ENCODE measurements around the gene ABCD4.
"Not testable (repeated sequence)": the region's sequence is repeated elsewhere in the genome, so short reads cannot be mapped to it uniquely, and the experiment has no call there.

The ABCD4 gene

GRCh38 chr14:74275241-74275841 is 27.4 kb downstream of the ABCD4 start:
- in situ Hi-C loops (cut with MboI; ENCODE audit: low pct_unique_long_range_greater_than_20kb, low sequenced_read_pairs, unreplicated experiment), result no loop called here
- TF ChIP-seq, protein P1, sequence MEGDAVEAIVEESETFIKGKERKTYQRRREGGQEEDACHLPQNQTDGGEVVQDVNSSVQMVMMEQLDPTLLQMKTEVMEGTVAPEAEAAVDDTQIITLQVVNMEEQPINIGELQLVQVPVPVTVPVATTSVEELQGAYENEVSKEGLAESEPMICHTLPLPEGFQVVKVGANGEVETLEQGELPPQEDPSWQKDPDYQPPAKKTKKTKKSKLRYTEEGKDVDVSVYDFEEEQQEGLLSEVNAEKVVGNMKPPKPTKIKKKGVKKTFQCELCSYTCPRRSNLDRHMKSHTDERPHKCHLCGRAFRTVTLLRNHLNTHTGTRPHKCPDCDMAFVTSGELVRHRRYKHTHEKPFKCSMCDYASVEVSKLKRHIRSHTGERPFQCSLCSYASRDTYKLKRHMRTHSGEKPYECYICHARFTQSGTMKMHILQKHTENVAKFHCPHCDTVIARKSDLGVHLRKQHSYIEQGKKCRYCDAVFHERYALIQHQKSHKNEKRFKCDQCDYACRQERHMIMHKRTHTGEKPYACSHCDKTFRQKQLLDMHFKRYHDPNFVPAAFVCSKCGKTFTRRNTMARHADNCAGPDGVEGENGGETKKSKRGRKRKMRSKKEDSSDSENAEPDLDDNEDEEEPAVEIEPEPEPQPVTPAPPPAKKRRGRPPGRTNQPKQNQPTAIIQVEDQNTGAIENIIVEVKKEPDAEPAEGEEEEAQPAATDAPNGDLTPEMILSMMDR (IDR thresholded peaks at IDR 0.05; ENCODE audit: extremely low read depth, insufficient read depth, missing control alignments), result no peak
- DNase-seq (ENCODE audit: low spot score), result no peak

DNA sequence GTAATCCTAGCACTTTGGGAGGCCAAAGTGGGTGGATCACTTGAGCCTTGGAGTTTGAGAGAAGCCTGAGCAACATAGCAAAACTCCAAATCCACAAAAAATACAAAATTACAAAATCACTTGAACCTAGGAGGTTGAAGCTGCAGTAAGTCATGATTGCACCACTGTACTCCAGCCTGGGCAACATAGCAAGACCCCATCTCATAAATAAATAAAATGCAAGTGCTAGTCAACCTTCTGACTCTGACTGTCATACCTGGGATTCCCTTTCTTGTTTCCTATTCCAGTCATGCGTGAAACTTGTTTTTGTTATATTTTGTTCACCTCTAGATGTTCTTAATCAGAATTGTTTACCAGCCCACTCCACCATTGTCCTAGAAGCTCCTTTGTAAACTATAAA is 31.4 kb downstream of the ABCD4 start:
- DNase-seq (ENCODE audit: low spot score), result no peak
- in situ Hi-C loops (cut with MboI; ENCODE audit: low pct_unique_long_range_greater_than_20kb, low sequenced_read_pairs, unreplicated experiment), result no loop called here
- TF ChIP-seq, protein P1 (IDR thresholded peaks at IDR 0.05; ENCODE audit: extremely low read depth, insufficient read depth, missing control alignments), result no peak

DNA sequence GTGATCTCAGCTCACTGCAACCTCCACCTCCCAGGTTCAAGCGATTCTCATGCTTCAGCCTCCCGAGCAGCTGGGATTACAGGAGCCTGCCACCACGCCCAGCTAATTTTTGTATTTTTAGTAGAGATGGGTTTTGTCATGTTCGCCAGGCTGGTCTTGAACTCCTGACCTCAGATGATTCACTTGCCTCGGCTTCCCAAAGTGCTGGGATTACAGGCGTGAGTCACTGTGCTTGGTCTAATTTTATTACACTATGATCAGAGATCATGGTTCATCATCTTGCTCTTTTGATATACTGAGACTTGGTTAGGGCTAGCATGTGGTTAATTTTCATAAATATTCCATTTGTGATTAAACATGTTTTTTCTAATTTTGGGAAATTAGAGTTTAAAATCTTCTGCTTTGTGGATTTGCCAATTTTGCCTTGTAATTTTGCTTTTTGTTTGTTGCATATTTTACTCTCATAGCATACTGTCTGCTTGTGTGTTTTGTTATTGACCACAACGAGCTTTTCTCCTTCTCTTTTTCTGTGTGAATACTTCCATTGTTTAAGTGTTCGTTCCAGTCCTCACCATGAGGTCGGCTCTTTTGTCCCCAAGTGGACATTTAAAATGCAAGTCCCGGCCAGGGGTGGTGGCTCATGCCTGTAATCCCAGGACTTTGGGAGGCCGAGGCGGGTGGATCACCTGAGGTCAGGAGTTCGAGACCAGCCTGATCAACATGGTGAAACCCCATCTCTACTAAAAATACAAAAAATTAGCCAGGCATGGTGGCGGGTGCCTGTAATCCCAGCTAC is 32.2 kb downstream of the ABCD4 start:
- in situ Hi-C loops (cut with MboI; ENCODE audit: low pct_unique_long_range_greater_than_20kb, low sequenced_read_pairs, unreplicated experiment); DNase-seq (ENCODE audit: low spot score): not testable (repeated sequence)

DNA sequence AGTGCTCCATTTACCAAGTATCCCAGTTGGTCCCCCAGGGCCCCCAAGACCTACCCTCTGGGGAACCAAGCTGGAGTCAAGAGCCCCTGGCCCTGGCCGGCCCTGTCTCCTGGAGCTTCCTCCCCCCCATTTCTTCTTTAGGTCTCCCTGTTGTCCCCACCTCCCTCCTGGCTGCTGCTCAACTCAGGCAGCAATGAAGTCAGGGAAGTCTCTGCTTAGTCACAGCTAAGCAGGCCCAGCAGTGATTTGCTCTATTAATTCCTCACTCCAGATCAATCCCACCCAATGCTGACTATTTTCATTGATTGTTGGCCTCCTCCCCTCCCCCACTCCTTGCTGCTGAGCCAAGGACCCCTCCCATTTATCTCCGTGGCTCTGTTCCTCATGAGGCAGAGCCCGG is 35.1 kb downstream of the ABCD4 start:
- TF ChIP-seq, protein P1 (IDR thresholded peaks at IDR 0.05; ENCODE audit: extremely low read depth, insufficient read depth, missing control alignments), result no peak
- no peak for DNase-seq (ENCODE audit: low spot score)
- in situ Hi-C loops (cut with MboI; ENCODE audit: low pct_unique_long_range_greater_than_20kb, low sequenced_read_pairs, unreplicated experiment), result no loop called here

DNA sequence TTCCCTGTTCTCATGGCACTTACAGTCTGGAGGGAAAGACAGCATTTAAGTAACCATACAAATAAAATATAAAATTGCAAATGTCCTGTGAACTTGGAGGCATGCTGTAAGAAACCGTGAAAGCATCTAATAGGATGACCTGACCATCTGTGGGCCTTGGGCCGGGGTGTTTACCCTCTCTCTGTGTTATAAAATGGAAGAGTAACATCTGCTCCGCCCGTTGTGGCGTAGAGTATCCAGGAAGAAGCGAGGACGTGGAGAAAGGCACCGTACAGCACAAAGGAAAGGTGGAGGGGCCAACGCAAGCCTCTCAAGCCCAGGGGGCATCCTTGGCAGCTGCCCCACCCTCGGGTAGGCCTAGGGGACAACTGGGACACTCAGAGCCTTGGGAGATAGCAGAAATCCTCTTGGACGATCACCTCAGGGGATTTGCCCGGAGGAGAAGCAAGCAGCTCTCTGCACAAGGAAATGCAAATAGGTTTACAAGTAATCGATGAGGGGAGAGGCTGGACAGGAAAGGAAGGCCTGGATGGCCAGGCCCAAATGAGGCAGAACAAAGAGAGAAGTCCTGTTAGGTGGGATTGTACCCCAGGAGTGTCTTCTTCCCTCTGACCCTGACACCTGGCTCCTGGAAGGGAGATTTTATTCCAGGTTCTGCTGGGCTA is 37.3 kb downstream of the ABCD4 start:
- in situ Hi-C loops (cut with MboI; ENCODE audit: low pct_unique_long_range_greater_than_20kb, low sequenced_read_pairs, unreplicated experiment), result no loop called here
- DNase-seq (ENCODE audit: low spot score), result no peak
- TF ChIP-seq, protein P1 (IDR thresholded peaks at IDR 0.05; ENCODE audit: extremely low read depth, insufficient read depth, missing control alignments), result no peak

- no peak for DNase-seq (ENCODE audit: low spot score)
- in situ Hi-C loops (cut with MboI; ENCODE audit: low pct_unique_long_range_greater_than_20kb, low sequenced_read_pairs, unreplicated experiment), result no loop called here
These were observed 38.8 kb downstream of the ABCD4 start for GRCh38 chr14:74263921-74264320.

More at GRCh38 chr14:74263921-74264320, 38.8 kb downstream of the ABCD4 start:
- TF ChIP-seq, protein P1 (IDR thresholded peaks at IDR 0.05; ENCODE audit: extremely low read depth, insufficient read depth, missing control alignments), result no peak
